Esophagus muscularis mucosa (tissue), 3 donors: Measurements from ENCODE around the gene ITPR2.

ENCODE experiments used
- POLR2A ChIP-seq: fragments of 450-650 bp; IDR thresholded peaks from one replicate; pipeline ENCODE4 v1.6.1; 2017; ENCODE audit warnings: antibody characterized with exemption, moderate library complexity, mild to moderate bottlenecking, low read depth
- POLR2AphosphoS5 ChIP-seq, 2 donors: sonication (generic); formaldehyde crosslinking; IDR thresholded peaks; one replicate each; pipeline ENCODE4 v1.6.1; 2017; ENCODE audit warnings: antibody characterized with exemption in 2 of 2
- TF ChIP-seq, protein P1 (sequence below), 3 experiments: fragments of 200-600 bp in 2 of 3; fragments of 450-650 bp in 1 of 3; sonication (generic) in 2 of 3; IDR thresholded peaks; one replicate each; pipeline ENCODE4 v1.5.1; 2017 to 2019; ENCODE audit warnings: antibody characterized with exemption in 3 of 3, mild to moderate bottlenecking in 2 of 3, moderate library complexity in 1 of 3

DNA sequence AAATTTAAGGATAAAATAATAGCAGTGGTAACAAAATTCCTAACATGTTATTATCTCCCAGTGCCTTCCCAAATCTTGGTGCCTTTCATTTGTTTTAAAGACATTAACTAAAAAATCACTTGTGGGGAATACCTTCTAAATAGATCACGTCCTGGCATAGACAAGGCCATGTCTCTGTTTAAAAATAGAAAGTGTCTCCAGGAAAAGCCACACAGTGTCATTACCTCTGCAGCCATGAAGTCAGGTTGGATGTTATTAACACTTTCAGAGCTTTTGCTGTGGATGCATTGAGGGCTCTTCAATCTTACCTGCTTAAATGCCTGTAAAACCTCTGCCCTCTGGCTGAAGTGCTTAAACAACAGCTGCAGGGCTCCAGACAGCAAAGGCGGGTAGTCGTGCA, 211.1 kb downstream of the ITPR2 start:
- TF ChIP-seq, protein P1, sequence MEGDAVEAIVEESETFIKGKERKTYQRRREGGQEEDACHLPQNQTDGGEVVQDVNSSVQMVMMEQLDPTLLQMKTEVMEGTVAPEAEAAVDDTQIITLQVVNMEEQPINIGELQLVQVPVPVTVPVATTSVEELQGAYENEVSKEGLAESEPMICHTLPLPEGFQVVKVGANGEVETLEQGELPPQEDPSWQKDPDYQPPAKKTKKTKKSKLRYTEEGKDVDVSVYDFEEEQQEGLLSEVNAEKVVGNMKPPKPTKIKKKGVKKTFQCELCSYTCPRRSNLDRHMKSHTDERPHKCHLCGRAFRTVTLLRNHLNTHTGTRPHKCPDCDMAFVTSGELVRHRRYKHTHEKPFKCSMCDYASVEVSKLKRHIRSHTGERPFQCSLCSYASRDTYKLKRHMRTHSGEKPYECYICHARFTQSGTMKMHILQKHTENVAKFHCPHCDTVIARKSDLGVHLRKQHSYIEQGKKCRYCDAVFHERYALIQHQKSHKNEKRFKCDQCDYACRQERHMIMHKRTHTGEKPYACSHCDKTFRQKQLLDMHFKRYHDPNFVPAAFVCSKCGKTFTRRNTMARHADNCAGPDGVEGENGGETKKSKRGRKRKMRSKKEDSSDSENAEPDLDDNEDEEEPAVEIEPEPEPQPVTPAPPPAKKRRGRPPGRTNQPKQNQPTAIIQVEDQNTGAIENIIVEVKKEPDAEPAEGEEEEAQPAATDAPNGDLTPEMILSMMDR (IDR thresholded peaks at IDR 0.05), result no peak
- TF ChIP-seq POLR2AphosphoS5 (IDR thresholded peaks at IDR 0.05) (no peak), POLR2A (no peak)
